H1 (cell line): Measurements from ENCODE around the gene ZDHHC8. TPM values are rescaled to one million over a fixed set of nuclear protein-coding genes. Genes with fewer than 3 reads are reported as not detected.

Source experiments
- RFX5 ChIP-seq: IDR thresholded peaks from 2 replicates; pipeline ENCODE4 v1.6.1; 2011; ENCODE audit warnings: low read depth, low read length, improper control_type of control experiment, borderline replicate concordance
- SIX5 ChIP-seq: IDR thresholded peaks from 2 replicates; pipeline ENCODE4 v1.6.1; 2011; ENCODE audit warnings: mild to moderate bottlenecking, low read depth, low read length
- YY1 ChIP-seq: IDR thresholded peaks from 2 replicates; pipeline ENCODE4 v1.6.1; 2011; ENCODE audit warnings: low read depth, mild to moderate bottlenecking, low read length
- polyA plus RNA-seq, 7 experiments: library from polyadenylated mRNA; depleted of rRNA in 3 of 7; stranded (reverse) in 5 of 7; unstranded in 2 of 7; fragments of >200 nt in 5 of 7; fragments of 200-250 nt in 2 of 7; gene quantifications; 1 replicate in 5 of 7; 2 replicates in 1 of 7; 4 replicates in 1 of 7; pipeline versions ENCODE4 v1.2.1 to v1.2.3, GENCODE V29; 2011 to 2013; ENCODE audit warnings: missing spikeins in 2 of 7, mixed read lengths in 2 of 7
- total RNA-seq: library from RNA; stranded (reverse); fragmentation: NEBNext Ultra II Directional; extraction: Animal tissue kit (Norgen Biotek cat#: 25700); gene quantifications from 2 replicates; pipeline ENCODE4 v1.2.1, GENCODE V29; 2021
- TF ChIP-seq, protein P1 (sequence below): fragments of 300-600 bp; sonication (generic); IDR thresholded peaks from 2 replicates; pipeline ENCODE4 v1.7.1; 2012; ENCODE audit warnings: low read length, moderate library complexity, mild to moderate bottlenecking, inconsistent platforms; ENCODE audit not compliant: insufficient replicate concordance

The ZDHHC8 gene
- total and polyA plus RNA-seq, 2 of the 8 experiments (the other 6 are each of a cell fraction or from before 2014, with no cell fraction given) = 18.6 to 65.6 TPM

DNA sequence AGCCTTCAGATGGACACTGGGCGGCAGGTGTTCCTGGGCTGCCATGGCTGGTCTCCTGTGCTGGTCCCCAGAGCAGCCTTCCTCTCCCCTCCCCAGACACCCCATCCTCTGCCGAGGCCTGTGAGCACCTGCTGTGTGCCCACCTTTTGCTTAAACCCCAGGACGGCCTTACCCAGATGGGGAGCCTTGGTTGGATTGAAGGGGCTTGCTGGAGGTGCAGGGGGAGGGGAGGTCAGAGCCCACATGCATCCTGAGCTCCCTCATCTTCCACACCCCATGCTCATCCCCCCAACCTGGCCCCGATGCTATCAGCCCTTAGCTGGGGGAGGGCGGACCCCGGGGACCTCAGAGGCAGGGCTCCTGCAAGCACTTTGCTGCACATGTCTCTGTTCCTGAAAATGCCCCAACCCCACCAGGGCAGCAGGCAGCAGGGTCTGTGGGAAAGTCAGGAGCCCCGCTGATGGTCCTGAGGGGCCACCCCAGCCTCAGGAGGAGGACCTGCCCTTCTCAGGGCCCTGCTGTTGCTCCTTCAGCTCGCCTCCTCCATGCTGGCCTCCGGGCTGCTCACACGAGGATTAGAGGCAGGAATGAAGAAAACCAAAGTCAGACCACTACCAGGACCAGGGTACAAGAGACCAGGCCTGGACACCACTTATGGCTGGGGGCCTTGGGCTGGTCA, 60.8 kb downstream of the ZDHHC8 start (continued):
- TF ChIP-seq, protein P1, sequence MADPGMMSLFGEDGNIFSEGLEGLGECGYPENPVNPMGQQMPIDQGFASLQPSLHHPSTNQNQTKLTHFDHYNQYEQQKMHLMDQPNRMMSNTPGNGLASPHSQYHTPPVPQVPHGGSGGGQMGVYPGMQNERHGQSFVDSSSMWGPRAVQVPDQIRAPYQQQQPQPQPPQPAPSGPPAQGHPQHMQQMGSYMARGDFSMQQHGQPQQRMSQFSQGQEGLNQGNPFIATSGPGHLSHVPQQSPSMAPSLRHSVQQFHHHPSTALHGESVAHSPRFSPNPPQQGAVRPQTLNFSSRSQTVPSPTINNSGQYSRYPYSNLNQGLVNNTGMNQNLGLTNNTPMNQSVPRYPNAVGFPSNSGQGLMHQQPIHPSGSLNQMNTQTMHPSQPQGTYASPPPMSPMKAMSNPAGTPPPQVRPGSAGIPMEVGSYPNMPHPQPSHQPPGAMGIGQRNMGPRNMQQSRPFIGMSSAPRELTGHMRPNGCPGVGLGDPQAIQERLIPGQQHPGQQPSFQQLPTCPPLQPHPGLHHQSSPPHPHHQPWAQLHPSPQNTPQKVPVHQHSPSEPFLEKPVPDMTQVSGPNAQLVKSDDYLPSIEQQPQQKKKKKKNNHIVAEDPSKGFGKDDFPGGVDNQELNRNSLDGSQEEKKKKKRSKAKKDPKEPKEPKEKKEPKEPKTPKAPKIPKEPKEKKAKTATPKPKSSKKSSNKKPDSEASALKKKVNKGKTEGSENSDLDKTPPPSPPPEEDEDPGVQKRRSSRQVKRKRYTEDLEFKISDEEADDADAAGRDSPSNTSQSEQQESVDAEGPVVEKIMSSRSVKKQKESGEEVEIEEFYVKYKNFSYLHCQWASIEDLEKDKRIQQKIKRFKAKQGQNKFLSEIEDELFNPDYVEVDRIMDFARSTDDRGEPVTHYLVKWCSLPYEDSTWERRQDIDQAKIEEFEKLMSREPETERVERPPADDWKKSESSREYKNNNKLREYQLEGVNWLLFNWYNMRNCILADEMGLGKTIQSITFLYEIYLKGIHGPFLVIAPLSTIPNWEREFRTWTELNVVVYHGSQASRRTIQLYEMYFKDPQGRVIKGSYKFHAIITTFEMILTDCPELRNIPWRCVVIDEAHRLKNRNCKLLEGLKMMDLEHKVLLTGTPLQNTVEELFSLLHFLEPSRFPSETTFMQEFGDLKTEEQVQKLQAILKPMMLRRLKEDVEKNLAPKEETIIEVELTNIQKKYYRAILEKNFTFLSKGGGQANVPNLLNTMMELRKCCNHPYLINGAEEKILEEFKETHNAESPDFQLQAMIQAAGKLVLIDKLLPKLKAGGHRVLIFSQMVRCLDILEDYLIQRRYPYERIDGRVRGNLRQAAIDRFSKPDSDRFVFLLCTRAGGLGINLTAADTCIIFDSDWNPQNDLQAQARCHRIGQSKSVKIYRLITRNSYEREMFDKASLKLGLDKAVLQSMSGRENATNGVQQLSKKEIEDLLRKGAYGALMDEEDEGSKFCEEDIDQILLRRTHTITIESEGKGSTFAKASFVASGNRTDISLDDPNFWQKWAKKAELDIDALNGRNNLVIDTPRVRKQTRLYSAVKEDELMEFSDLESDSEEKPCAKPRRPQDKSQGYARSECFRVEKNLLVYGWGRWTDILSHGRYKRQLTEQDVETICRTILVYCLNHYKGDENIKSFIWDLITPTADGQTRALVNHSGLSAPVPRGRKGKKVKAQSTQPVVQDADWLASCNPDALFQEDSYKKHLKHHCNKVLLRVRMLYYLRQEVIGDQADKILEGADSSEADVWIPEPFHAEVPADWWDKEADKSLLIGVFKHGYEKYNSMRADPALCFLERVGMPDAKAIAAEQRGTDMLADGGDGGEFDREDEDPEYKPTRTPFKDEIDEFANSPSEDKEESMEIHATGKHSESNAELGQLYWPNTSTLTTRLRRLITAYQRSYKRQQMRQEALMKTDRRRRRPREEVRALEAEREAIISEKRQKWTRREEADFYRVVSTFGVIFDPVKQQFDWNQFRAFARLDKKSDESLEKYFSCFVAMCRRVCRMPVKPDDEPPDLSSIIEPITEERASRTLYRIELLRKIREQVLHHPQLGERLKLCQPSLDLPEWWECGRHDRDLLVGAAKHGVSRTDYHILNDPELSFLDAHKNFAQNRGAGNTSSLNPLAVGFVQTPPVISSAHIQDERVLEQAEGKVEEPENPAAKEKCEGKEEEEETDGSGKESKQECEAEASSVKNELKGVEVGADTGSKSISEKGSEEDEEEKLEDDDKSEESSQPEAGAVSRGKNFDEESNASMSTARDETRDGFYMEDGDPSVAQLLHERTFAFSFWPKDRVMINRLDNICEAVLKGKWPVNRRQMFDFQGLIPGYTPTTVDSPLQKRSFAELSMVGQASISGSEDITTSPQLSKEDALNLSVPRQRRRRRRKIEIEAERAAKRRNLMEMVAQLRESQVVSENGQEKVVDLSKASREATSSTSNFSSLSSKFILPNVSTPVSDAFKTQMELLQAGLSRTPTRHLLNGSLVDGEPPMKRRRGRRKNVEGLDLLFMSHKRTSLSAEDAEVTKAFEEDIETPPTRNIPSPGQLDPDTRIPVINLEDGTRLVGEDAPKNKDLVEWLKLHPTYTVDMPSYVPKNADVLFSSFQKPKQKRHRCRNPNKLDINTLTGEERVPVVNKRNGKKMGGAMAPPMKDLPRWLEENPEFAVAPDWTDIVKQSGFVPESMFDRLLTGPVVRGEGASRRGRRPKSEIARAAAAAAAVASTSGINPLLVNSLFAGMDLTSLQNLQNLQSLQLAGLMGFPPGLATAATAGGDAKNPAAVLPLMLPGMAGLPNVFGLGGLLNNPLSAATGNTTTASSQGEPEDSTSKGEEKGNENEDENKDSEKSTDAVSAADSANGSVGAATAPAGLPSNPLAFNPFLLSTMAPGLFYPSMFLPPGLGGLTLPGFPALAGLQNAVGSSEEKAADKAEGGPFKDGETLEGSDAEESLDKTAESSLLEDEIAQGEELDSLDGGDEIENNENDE = no peak
- no peak for TF ChIP-seq YY1
- no peak for TF ChIP-seq RFX5
- TF ChIP-seq SIX5 = no peak
